GM03348 (cell line): ENCODE measurements around the gene COPG2.
"Not testable (repeated sequence)": the region's sequence is repeated elsewhere in the genome, so short reads cannot be mapped to it uniquely, and the experiment has no call there.

Experiments used
- DNase-seq: peaks from one replicate; pipeline ENCODE4 v3.0.0; 2012; ENCODE audit warnings: low spot score

The COPG2 gene, protein sequence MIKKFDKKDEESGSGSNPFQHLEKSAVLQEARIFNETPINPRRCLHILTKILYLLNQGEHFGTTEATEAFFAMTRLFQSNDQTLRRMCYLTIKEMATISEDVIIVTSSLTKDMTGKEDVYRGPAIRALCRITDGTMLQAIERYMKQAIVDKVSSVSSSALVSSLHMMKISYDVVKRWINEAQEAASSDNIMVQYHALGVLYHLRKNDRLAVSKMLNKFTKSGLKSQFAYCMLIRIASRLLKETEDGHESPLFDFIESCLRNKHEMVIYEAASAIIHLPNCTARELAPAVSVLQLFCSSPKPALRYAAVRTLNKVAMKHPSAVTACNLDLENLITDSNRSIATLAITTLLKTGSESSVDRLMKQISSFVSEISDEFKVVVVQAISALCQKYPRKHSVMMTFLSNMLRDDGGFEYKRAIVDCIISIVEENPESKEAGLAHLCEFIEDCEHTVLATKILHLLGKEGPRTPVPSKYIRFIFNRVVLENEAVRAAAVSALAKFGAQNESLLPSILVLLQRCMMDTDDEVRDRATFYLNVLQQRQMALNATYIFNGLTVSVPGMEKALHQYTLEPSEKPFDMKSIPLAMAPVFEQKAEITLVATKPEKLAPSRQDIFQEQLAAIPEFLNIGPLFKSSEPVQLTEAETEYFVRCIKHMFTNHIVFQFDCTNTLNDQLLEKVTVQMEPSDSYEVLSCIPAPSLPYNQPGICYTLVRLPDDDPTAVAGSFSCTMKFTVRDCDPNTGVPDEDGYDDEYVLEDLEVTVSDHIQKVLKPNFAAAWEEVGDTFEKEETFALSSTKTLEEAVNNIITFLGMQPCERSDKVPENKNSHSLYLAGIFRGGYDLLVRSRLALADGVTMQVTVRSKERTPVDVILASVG

DNA sequence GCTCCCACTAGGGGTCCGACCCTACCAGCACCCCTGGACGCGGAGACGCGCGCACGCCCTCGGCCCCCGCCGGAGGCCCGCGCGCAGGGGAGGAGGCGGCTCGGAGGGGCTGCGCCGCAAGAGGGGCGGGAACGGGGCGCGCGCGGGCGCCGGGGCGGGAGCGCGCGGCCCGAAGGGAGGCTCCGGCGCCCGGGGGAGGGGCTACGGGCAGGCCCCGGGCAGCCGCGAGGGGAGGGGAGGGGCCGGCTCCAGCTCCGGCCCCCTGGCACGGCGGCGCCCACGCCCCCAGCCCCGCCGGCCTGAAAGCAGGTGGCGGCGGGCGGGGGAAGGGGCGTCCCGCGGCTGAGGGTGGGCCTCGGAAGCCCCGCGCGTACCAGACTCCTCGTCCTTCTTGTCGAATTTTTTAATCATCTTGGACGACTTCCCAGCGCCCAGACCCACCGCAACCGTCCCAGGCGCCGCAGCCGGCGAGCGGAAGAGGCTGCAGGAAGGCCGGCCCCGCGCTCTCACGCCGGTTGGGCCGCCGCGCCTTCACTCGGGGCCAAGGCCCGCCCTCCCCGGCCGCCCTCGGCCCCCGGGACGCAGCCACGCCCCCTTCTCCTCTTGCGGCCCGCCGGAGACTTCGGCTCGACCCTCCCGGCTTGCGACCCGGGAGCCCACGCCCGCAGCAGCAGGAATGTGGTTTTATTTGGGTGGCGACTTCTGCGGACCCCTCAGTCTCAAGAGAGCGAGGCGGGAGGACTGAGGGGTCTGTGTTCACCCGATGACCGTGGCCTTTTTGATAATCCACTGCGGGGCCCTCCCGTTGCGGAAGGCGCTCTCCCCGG, at the start of gene COPG2:
TSS of gene COPG2 (minus strand) at position 491 of the 827 bp plus-strand sequence. CDS start at position 411, 80 bp downstream.
- peak; percentile 100 for DNase-seq

DNA sequence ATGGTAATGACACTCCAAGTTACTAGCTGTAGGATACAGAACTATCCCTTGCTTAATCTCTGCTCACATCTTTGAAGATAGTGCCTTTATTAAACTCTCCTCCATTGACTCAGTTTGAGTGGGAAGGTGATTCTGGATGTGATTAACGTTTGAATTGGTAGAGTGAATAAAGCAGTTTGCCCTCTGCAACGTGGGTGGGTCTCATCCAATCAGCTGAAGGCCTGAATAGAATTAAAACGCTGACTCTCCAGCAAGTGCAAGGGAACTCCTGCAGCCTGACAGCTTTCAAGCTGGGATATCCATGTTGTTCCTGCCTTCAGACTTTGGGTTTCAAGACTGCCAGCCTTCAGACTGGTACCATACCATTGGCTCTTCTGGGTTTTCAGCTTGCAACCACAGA, 43.9 kb upstream of the COPG2 start:
- DNase-seq = no peak

DNA sequence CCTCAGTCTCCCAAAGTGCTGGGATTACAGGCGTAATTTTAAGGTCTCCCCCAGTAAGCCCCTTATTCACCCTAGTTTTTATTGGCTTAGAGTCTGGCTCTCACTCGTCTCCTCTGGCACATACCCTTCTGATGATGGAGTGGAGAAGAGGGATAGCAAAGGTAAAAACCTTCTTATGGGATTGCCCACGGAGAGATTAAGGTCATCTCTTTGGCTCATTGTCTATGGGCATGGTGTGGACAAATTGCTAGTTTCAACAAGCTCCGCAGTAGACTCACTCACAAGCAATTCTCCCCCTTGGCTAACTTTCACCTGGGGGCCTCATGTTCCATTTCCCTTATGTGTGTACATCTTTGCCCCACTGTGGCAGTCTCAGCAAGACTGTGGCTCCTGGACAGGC, 40.2 kb upstream of the COPG2 start:
- no peak for DNase-seq

DNA sequence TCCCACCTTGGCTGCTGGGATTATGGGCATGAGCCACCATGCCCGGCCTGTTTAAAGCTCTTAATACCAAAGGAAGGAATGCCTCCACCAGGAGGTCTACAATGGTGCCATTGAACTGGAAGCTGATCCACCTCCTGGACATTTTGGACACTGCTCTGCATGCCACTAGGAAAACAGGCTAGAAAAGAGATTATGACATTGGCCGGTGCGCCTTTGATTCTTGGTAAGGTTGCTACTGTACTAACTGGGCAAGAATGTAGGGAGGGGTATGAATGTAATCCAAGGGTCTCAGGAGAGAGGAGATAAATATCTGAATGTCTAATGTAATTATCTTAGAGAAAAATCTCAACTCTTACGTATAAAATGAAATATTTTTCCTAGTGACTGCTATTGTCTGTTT, 39.5 kb upstream of the COPG2 start:
- DNase-seq = no peak

DNA sequence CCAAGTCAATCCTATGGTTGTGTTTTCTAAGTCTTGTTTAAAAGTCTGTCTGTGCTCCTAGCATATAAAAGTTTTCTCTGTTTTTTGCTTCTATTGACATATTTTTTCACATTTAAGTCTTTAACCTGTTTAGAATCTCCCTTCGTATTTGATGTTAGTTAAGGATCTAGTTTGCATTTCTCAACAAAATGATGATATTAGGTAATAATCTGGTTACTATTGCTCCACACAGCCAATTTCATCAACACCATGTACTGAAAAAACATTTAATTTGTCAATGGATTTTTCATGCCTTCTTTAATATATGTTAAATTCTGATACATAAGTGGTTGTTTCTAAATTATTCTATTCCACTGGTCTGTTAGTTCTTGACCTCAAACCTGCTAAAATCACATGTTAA, 35.3 kb upstream of the COPG2 start:
- no peak for DNase-seq

DNA sequence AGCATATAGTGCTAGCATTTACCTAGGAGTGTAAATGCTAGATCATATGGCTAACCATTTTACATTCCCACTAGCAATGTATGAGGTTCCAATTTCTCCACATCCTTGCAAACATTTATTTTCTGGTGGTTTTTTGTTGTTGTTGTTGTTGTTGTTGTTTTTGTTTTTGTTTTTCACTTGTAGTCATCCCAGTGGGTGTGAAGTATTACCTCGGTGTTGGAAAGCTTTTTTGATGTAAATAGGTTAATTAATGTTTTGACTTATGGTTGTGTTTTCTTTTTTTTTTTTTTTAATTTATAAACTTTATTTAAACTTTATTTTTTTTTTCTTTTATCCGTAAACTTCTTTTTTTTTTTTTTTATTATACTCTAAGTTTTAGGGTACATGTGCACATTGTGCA, 33.1 kb upstream of the COPG2 start:
- DNase-seq = no peak

DNA sequence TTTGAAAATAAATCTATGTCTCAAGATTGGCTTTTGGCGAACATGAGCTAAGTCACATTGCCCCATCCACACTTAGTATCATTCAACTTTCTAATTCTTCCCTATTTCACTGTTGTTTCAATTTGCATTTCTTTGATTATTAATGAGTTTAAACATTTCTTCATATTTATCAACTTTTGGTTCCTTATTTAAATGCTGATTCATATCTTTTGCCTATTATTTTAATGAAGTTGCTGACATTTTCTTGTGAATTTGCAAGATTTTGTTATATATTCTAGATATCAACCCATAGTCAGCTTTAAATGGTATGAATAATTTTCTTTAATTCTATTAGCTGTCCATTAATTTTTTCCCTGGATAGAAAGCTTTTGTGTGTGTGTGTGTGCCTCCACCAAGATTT, 32.2 kb upstream of the COPG2 start:
- DNase-seq = no peak

DNA sequence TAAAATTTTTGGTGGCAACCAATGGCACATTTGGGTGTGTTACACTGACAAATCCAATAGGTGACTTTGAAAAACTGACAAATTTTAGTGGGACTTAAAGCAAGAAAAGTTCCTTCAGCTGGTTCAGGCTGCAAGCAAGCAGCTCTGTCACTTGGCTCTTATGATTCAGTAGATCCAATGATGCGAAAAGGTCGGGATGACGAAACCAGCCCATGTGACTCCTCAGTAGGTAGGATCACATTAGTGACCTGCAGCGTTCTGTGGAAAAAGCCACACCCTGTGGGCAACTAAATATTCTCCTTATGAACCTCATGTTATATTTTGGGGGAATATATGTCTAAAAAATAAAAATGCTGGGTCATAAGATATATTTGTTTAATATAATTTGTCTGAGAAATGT, 31.1 kb upstream of the COPG2 start:
- DNase-seq = no peak

DNA sequence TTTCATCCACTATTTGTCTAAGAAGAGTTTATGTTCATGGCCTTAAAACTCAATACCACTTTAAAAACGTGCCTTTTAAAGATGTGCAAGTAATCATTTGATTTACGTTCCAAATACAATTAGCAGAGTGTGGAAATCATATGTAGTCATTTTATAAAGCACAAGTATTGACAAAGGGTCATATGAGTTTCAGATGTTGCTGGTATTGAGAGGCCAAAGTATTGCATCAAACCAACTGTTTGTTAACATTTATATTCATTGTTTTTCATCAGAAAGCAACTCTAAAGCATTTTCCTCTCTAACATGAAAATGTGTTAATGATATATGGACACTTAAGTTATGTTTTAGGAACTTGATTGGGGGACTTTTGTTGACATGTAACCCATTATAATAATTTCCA, 29.3 kb upstream of the COPG2 start:
- no peak for DNase-seq

DNA sequence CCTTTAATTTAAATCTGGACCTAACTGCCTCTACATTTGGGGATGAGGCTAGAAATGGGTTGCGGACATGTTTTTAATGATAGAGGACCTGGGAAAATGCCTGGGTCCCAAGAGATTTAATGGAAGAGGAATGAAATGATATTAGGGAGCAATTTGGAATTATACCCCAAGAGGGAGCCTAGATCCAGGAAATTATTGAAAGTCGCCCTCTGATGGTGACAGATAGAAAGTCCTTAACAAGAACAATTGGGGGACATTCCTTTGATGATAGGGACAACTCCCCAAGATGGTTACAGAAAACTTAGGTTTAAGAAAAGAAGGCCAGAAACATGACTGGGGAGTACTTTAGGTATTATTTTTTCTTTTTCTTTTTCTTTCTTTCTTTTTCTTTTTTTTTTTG, 27.3 kb upstream of the COPG2 start:
- DNase-seq = peak; percentile 65

DNA sequence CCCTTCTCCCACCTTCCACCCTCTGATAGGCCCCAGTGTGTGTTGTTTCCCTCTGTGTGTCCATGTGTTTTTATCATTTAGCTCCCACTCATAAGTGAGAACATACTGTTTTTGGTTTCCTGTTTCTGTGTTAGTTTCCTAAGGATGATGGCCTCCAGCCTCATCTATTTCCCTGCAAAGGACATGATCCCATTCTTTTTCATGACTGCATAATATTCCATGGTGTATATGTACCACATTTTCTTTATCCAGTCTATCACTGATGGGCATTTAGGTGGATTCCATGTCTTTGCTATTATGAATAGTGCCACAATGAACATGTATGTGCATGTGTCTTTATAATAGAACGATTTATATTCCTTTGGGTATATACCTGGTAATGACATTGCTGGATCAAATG, 23.8 kb upstream of the COPG2 start:
- DNase-seq = not testable (repeated sequence)

DNA sequence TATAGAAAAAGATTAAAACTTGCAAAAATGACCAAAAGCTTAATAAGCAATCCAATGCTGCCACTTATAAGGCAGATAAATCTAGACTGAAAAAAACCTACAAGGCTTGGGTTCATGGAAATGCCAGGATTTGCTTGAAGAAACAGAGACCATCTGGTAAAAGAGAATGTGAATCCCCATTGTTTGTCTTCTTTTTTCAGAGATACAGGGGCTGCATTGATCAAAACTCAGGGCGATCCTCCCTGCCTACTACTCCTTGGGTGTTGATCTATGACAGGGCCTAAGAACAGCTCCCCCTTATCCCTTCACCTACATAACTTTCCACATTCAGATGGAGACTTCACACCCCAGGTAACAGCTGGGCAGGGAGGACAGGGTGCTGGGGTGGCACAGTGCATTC, 21.1 kb upstream of the COPG2 start:
- DNase-seq = no peak

DNA sequence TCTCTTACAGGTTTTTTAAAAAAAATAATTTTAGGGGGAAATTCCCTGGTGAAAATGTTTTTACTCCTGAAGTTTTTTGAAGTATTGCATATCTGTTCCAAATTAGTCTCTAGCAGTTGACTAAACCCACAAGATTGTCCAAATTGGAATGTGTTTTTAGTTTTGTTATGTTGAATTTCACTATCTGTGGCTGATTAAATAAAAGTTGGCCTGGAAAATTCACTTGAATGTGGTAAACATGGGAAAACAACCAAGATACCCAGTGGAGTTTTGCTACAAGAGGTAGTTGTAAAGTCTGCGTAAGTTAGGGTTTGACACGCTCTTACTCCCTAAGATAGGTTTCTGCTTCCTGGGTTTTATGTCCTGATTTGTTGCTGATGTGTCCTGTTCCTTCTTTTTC, 14.5 kb upstream of the COPG2 start:
- peak; percentile 36 for DNase-seq

DNA sequence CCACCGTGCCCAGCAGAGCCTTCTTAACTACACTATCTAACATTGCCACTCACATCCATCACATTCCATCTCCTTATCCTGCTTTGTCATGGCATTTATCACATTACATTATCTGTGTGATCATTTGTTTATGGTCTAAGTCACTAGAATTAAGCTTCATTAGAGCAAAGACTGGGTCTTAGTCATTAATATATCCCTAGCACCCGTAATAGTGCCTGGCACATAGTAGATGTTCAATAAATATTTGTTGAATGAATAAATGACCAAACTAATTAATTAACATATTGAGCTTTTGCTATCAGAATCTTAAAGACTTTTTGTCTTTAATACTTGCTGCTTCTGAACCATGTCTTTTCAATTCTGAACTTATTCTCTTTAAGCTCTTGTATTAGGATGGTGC, 5.9 kb upstream of the COPG2 start:
- DNase-seq = no peak

DNA sequence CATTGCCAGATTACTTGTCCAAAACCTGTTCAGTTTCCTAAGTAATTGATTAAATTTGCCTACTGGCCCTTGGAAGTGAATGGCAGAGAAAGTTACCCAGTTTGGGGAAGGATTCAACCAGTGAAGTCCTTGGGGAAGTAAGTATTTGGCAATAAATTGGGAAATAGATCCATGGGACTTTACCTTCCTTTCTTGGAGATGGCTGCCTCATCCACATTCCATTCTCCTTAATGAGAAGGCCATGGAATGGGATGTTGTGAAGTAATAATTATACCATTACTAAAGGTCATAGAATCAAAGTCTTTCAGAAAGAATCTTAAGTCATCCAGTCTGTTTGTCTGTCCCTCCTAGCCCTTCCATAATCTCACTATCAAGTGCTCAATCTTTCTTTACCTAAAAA, 4.5 kb upstream of the COPG2 start:
- peak; percentile 47 for DNase-seq

DNA sequence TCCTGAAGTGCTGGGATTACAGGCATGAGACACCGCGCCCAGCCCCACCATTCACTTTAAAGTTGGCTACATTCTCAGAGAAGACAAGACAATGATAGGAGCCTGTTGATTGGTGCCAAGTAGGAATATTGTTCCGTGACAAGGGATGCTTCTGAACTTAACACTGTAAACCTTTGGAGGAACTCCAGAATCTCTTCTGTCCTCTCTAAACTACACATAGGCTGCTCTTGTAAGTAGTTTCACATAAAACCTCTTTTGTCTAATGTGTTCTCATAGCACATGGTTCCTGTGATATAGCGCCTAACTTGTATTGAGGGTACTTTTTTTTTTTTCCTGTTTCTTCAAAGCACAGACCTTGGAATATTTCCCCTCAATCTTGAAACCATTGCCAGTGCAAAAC, 3.6 kb upstream of the COPG2 start:
- no peak for DNase-seq

DNA sequence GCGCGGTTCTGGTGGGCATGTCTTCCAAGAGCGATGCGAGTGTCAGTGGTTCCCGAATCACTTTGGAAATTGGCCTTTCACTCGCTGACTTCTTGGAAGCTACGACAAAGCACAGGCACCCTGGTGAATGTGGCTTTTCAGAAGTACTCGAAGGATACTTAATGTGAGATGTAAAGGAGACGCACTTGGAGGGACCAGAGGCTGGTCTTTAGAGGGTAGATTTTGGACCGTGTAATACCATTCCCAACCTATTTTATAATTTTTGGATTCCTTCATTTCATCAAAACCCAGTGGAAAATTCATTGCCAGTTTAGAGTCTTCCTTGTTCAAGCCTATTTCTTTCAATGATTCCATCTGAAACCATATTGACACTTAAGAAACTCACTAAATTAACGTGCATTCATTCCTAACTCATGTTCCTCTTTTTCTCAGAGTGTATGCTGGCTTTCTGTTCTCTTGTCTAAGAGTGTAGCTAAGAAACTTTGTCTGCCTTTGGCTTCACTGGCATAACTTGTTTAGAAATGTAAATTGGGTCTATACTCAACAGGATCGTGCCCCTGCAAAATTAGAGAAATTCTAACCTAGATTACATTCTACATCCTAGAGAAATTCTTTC, 645 bp upstream of the COPG2 start:
- DNase-seq = no peak

DNA sequence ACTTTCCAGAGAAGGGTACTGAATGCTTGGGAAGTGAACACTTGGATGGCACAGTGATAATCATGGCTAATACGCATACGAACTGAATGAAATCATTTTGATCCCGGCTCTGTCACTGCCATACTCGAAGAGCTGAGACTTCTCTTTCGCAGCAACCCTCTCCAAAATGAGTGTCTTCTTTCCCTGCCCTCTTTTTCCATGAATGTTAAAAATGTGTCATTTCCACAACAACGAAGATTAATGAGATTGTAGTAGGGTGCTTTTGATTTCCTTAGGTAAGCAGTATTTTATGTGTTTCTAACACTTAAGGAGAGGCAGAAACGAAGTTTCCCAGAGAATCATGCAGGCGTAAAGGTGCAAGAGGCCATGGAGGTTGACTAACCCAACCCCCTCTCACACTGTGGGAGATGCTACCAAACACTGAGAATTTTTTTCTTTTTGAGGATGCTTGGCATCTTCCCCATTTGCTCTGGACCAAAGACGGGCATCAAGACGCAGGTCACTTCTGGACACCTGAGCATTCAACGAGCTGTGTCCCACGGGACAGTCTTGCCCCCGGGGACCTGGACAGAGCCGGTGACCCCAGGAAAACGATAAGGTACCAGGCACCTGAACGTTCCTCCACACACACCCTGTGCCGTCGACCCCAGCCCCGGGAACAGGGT, 823 bp downstream of the COPG2 start:
- DNase-seq = peak; percentile 15

DNA sequence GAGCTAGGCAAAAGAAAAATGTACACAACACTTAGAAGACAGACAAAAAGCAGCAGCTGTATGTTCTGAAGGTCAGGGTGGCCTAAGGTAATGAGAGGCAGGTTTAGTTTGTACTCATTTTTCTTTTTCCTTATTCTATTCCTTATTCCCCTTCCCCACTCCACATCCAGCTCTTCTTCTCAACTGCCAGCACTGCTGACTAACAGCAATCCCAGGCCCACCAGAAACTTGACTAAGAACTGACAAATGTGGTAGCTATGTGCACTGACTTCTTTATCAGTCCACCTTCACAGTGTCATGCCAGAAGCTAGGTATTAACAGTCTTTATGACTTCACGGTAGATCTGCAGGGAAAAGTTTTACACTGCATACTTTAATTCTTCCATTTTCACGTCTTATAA, 6.1 kb downstream of the COPG2 start:
- DNase-seq = no peak

DNA sequence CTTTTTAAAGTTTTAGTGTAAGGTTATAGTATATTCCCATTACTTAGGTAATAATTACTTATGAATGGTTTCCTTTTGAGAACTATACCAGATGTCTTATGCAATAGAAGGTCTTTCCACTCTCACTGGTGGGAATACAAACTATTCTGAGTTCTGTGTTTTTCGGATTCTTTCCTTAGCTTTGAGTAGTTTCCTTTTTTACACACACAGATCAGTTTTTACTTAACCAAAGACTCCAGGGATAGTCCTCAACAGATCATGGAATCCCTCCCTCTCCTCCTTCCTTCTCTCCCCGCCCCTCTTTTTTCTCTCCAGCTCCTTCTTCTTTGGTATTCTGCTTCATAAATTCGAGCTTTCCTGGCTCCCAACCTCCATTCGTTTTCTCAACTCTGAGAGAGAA, 13.3 kb downstream of the COPG2 start:
- no peak for DNase-seq

DNA sequence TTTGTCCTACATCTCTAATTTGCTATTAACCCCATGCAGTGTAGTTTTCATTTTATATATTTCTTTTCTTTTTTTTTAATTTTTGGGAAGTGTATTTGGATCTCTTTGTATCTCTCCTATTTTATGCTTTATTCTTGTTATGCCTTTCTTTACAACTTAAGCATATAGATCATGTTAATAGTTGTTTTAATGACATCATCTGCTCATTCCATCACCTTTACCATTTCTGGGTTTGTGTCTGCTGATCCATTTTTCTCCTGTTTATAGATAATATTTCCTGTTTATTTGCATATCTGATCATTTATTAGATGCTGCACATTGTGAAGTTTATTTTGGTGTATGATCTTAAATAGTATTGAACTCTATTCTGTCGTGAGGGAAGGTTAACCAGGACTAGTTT, 13.7 kb downstream of the COPG2 start:
- no peak for DNase-seq
